Measurements from ENCODE around the gene ADARB2.

ADARB2 gene

DNA sequence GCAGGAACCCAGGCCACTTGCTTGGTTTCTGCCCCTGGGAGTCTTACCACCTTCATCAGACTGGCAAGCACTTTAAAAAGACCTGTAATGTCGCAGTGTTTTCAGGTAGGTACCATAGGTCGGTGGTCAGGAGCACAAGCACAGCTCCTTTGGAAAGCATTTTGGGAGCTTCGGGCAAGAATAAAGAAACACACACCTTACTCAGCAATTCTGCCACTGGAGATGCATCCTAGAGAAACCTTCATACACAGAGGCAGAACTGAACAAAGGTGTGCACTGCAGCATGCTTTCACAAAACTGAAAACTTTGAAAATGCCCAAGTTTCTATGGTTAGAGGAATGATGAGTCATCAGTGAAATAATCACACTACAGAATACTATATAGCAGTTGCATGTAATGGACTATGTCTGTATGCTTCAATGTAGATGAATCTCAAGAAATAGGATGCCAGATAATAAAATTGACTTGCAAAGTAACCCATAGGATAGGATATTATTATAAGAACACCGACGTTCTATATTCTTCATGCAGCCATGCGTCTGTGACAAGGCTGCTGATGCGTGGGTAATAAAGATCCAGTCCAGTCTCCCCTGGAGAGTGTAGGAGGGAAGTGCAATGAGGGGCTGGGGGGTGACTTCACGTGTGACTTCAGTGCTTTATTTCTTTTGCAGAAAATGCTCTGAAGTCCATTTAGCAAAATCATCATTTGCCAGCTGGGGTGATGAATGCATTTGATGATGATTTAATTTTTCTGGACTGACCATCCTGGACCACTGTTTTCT lies 371.6 kb downstream of the ADARB2 start:
- H3K27me3 ChIP-seq (ENCODE audit: insufficient read depth, poor library complexity, severe bottlenecking): no peaks in the 10 kb centered on the region
- TF ChIP-seq SPI1 (IDR thresholded peaks at IDR 0.05; ENCODE audit: borderline replicate concordance, low read depth): no peak
- TF ChIP-seq, protein P1, sequence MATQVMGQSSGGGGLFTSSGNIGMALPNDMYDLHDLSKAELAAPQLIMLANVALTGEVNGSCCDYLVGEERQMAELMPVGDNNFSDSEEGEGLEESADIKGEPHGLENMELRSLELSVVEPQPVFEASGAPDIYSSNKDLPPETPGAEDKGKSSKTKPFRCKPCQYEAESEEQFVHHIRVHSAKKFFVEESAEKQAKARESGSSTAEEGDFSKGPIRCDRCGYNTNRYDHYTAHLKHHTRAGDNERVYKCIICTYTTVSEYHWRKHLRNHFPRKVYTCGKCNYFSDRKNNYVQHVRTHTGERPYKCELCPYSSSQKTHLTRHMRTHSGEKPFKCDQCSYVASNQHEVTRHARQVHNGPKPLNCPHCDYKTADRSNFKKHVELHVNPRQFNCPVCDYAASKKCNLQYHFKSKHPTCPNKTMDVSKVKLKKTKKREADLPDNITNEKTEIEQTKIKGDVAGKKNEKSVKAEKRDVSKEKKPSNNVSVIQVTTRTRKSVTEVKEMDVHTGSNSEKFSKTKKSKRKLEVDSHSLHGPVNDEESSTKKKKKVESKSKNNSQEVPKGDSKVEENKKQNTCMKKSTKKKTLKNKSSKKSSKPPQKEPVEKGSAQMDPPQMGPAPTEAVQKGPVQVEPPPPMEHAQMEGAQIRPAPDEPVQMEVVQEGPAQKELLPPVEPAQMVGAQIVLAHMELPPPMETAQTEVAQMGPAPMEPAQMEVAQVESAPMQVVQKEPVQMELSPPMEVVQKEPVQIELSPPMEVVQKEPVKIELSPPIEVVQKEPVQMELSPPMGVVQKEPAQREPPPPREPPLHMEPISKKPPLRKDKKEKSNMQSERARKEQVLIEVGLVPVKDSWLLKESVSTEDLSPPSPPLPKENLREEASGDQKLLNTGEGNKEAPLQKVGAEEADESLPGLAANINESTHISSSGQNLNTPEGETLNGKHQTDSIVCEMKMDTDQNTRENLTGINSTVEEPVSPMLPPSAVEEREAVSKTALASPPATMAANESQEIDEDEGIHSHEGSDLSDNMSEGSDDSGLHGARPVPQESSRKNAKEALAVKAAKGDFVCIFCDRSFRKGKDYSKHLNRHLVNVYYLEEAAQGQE (IDR thresholded peaks at IDR 0.05; ENCODE audit: insufficient replicate concordance, low read depth): no peak
- TF ChIP-seq POLR2AphosphoS5 (IDR thresholded peaks at IDR 0.05; ENCODE audit: low read depth): no peak
- TF ChIP-seq GABPA (IDR thresholded peaks at IDR 0.05; ENCODE audit: low read depth): no peak
- TF ChIP-seq, protein P2, sequence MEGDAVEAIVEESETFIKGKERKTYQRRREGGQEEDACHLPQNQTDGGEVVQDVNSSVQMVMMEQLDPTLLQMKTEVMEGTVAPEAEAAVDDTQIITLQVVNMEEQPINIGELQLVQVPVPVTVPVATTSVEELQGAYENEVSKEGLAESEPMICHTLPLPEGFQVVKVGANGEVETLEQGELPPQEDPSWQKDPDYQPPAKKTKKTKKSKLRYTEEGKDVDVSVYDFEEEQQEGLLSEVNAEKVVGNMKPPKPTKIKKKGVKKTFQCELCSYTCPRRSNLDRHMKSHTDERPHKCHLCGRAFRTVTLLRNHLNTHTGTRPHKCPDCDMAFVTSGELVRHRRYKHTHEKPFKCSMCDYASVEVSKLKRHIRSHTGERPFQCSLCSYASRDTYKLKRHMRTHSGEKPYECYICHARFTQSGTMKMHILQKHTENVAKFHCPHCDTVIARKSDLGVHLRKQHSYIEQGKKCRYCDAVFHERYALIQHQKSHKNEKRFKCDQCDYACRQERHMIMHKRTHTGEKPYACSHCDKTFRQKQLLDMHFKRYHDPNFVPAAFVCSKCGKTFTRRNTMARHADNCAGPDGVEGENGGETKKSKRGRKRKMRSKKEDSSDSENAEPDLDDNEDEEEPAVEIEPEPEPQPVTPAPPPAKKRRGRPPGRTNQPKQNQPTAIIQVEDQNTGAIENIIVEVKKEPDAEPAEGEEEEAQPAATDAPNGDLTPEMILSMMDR (IDR thresholded peaks at IDR 0.05; ENCODE audit: insufficient read depth, low read length): no peak
- no peak overlapping the region for H3K27ac ChIP-seq (replicated peaks)
- DNase-seq (ENCODE audit: low read depth in 1 of 2, low spot score in 1 of 2): no peak
- H3K4me3 ChIP-seq (replicated peaks; ENCODE audit: insufficient read depth, low read length): no peak overlapping the region

DNA sequence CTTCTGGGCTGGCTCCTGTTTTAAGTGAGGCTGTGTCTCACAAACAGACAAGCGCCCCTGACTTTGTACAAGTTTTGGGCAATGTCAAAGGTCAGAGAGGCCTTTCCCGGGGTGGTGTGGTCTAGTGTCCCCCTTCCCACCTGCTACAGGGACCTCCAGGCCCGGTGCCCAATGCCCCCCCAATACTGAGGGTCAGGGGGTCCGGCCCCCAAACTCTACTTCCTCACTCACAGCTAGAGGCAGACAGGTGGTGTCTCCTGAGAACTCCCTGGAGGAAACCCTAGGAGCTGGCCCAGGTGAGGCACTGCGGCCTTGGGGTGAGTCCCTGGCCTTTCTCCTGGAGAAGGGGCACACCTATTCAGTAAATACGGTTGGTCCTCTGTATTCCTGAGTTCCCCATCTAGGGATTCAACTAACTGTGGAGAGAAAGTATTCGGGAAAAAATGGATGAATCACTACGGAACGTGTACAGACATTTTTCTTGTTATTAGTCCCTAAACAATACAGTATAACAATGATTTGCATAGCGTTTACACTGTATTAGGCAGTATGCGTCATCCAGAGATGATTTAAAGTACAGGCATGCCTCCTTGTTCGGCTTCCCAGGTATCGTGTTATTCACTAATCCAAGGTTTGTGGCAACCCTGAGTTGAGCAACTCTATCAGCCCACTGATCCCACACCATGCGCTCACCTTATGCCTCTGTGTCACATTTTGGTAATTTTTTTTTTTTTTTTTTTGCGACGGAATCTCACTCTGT lies 373.0 kb downstream of the ADARB2 start:
- Histone ChIP-seq H3K27ac (replicated peaks) (no peak overlapping the region), H3K27me3 (ENCODE audit: insufficient read depth, poor library complexity, severe bottlenecking) (no peaks in the 10 kb centered on the region), H3K4me3 (replicated peaks; ENCODE audit: insufficient read depth, low read length) (no peak overlapping the region)
- TF ChIP-seq GABPA (IDR thresholded peaks at IDR 0.05; ENCODE audit: low read depth): no peak
- TF ChIP-seq, protein P2 (IDR thresholded peaks at IDR 0.05; ENCODE audit: insufficient read depth, low read length): no peak
- no peak for TF ChIP-seq SPI1 (IDR thresholded peaks at IDR 0.05; ENCODE audit: borderline replicate concordance, low read depth)
- TF ChIP-seq POLR2AphosphoS5 (IDR thresholded peaks at IDR 0.05; ENCODE audit: low read depth): no peak
- TF ChIP-seq, protein P1 (IDR thresholded peaks at IDR 0.05; ENCODE audit: insufficient replicate concordance, low read depth): no peak
- DNase-seq (ENCODE audit: low read depth in 1 of 2, low spot score in 1 of 2): no peak

DNA sequence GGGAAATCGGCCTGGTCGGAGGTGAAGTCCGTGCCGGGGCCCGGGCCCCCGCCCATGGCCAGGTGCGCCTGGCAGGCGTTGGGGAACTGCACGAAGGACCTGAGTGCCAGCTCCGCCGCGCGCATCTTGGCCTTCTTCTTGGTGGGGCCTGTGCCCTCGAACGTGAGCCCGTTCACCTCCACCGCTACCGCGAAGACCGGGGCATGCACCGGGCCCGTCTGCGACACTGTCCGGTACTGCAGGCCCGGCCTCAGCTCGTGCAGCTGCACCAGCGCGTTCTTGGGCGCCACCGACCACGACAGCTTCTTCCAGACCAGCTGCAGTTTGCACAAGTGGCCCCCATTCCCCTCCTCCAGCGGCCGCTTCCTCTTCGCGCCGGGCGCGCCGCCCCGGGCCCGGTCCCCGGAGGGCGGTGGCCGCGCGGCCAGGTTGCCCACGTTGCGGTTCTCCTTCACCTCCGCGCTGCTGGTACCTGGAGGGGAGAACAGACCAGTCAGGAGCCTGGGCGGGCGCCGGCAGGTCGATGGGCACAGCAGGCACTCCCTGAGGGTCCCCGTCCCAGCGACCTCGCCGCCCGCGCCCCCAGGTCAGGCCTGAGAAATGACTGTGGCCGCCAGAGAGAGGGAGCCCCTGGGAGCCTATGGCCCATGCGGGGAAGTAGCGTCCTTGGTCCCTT lies 373.7 kb downstream of the ADARB2 start:
- Histone ChIP-seq H3K27ac (replicated peaks) (no peak overlapping the region), H3K4me3 (replicated peaks; ENCODE audit: insufficient read depth, low read length) (no peak overlapping the region), H3K27me3 (ENCODE audit: insufficient read depth, poor library complexity, severe bottlenecking) (no peaks in the 10 kb centered on the region)
- TF ChIP-seq, protein P2 (IDR thresholded peaks at IDR 0.05; ENCODE audit: insufficient read depth, low read length): no peak
- TF ChIP-seq, protein P1 (IDR thresholded peaks at IDR 0.05; ENCODE audit: insufficient replicate concordance, low read depth): no peak
- TF ChIP-seq SPI1 (IDR thresholded peaks at IDR 0.05; ENCODE audit: borderline replicate concordance, low read depth) (no peak), POLR2AphosphoS5 (IDR thresholded peaks at IDR 0.05; ENCODE audit: low read depth) (no peak), GABPA (IDR thresholded peaks at IDR 0.05; ENCODE audit: low read depth) (no peak)
- DNase-seq (ENCODE audit: low read depth in 1 of 2, low spot score in 1 of 2): no peak

Measured in HL-60 (cell line).